ENCODE data around the gene GPR55.

The GPR55 gene

DNA sequence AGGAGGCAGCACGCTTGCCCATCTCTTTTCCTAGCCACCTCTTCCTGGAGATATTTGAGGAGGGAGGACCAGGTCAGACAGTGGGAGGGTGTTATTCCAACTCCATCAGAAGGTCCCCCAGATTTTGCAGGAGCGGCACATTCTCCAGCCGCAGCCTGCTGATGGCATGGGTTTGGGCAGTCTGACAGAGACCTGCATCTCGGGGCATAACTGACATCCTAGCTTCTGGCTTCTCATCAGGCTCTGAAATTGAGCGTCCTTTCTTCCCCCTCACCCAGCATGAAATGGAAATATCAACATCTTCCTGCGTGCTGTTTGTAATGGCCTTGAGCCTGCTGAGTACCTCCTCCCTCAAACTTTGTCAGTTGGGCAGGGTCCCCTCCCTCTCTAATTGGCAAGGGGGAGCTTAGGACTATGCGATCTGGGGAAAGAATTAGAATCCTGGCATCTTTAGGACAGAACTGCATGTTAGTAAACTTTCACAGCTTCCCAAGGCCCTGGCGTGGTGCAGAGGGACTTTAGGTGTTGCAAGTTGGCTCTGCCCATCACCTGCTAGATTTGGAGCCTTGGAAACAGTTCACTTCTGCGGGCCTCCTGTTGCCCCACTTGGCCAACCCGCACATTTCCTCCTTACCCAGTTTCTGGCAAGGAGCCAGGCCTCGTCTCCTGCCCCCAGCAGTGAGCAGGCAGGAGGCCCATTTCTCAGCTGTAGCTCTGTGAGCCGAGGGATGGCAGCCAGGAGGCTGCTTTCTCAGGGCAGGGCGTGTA is 58.1 kb downstream of the GPR55 start:
- peak; percentile 39 for DNase-seq (ENCODE audit: low spot score)

DNA sequence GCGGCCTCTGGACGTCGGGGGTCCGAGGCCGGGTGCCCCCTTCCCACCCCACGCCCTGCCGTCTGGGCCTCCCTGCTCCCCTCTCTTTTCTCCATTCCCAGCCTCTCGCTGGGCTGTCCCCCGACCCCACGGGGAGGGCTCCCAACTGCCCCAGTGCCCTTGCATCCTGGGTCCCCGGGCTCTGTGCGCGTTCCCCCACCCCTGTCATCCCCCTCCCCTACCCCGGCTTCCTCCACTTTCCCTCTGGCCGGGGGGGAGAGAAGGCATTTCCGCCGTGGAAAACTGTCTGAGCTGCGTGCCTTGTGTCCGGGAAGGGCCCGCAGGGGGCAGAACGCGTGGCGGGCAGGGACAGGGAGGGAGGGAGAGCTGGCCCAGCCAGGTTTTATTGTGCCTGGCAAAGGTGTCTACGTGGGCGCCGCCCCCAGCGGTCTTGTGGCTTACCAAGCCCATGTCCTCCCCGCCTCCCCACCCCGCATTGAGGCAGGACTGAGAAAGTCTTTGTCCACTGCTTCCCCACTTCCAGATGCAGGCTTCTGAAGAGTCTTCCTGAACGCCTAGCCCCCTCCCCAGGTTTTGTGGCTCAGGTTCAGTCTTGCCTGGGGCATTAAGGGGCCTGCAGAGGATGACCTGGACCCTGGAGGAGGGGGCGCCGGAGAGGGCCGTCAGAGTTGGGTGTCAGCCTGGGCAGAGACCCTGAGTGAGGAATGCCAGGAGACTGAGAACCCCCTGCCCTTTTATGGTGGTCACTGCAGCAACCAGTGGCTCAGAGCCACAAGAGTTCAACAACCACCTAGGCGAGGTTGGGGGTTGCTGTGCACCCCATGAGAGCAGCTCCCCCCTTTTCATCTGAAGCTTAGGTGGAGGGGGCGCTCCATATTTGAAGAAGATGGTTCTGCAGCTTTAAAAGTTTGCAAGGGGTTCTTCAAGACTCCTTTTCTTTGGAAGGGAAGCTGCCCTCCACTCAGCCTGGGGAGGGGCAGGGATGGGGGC is 59.0 kb downstream of the GPR55 start:
- DNase-seq (ENCODE audit: low spot score), result peak; percentile 56

DNA sequence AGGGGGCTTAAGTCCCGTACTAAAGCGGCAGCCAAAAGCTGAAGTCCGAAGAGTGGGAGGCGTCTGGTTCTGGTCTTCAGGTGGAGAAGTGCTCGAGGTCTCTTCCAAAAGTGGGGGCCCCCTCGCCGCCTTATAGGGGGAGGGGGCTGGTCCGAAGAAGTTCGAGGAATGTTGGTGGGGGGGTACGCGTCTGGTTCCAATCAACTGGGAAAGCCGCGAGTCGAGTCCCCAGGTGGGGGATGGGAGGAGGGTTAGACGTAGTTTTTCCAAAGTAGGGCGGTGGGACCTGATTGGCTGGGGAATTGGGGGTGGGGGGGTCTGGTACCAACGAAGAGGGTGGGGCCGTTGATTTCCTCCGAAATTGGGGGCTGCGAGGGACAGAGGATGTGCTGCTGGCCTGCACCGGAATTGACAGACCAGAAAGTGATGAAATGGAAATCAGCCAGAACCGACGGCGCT is 59.7 kb downstream of the GPR55 start:
- DNase-seq (ENCODE audit: low spot score), result peak; percentile 25

DNA sequence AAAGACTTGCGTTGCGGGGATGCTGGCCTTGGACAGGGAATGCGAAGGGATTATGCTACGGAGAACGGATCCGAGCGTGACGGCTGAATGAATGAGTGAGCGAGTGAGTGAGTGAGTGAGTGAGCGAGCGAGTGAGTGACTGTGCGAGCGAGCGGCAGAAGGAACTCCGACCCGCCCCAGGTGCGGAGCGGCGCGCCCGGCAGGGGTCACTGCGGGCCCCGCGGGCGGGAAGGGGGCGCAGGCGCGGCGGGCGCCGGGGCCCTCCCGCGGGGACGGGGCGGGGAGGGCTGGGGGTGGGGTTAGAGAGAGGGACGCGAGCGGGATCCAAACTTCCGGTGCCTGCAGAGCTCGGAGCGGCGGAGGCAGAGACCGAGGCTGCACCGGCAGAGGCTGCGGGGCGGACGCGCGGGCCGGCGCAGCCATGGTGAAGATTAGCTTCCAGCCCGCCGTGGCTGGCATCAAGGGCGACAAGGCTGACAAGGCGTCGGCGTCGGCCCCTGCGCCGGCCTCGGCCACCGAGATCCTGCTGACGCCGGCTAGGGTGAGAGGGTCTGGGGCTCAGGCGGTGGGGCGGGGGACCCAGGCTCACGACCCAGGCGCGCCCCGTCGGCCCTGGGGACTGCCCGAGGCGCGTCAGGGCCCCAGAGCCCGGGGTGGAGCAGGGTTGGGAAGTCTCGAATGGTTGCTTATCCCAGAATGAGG is 60.3 kb downstream of the GPR55 start, which contains the start of gene ITM2C:
TSS of gene ITM2C (plus strand) at position 338 of the 702 bp plus-strand sequence. CDS start at position 422, 84 bp downstream.
- peak; percentile 93 for DNase-seq (ENCODE audit: low spot score)

DNA sequence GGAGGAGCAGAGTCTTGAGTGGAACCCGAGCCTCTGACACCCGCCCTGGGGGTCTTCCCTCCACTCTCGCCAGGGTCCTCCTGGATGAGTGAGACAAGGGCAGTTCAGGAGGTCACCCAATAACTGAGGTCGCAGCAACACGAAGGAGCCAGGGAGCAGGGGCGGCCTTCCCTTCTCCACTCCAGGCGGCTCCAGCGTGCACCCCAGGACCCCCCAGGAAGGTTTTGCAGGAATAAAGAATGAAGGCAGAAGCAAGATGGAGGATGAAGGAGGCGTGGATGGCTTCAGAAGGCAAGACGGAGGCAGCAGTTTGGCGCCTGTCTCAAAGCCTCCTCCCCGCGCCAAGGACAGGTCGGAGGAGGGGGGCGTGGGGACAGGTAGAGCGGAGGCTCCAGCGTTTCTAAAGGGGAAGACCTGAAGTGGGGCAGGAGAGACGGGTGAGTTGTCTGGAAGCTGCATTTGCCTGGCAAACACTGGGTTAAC is 60.9 kb downstream of the GPR55 start:
- no peak for DNase-seq (ENCODE audit: low spot score)

DNA sequence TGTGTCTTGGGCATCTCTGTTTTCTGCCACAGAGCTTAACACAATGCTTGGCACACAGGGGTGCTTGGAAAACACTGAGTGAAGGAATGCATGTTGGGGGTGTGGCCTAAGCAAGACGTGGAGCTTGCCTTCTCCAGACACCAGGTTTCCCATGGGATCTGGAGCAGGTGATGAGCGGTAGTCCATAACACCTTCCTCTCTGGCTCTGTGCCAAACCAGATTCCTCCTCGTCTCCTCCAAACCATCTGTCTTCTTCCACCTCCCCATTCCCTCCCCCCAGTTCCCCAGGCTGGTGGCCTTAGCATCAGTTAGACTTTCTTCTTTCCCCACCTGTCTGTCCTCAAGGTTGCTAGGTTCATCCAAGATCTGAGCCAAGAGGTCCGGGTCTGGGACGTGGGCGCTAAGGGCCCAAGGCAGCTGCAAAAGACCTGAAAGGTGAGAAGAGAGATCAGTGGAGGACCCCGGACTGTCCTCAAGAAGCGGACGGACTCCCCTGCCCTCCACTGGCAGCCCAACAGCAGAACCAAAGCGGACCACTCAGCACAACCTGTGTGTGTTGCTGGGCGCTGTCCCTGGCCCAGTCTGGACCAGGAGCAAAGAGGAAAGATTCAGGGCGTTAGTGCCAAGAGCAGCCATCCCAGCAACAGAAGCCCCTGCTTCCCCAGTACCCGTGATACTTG is 61.5 kb downstream of the GPR55 start:
- no peak for DNase-seq (ENCODE audit: low spot score)

DNA sequence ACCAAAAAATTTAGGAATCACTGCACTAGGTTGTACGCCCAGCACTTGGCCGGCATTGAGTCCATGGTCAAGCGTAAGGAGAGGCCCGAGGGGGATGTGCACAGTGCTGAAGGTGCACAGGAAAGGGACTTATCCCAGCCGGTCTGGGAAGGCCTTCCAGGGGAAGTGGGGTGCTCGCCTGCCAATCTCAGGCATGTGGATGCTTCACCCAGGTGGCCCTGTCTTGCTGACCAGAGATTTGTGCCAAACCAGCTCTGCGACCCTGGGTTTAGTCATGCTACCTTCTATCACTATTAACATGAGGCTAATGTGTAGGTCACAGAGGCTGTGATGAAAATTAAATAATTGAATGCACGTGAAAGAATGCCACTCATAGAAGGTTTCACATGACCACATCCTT is 62.0 kb downstream of the GPR55 start:
- DNase-seq (ENCODE audit: low spot score), result no peak

DNA sequence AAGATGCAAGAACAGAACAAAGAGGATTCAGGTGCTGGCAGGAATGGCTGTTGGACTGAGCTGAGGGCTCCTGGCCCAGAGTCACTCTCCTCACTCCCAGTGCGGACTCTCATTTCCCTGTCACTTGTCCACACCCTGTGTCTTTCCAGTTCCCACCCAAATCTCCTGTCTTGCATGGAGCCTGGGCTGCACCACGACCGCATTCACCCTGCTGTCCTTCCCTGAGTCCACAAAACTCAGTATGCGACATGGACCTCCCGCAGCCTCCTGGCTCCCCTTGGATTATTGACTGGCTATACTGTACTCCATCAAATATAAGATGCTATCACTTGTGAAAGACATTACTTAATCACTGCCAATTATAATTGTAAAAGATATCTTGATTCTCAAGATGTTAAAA is 62.8 kb downstream of the GPR55 start:
- no peak for DNase-seq (ENCODE audit: low spot score)

DNA sequence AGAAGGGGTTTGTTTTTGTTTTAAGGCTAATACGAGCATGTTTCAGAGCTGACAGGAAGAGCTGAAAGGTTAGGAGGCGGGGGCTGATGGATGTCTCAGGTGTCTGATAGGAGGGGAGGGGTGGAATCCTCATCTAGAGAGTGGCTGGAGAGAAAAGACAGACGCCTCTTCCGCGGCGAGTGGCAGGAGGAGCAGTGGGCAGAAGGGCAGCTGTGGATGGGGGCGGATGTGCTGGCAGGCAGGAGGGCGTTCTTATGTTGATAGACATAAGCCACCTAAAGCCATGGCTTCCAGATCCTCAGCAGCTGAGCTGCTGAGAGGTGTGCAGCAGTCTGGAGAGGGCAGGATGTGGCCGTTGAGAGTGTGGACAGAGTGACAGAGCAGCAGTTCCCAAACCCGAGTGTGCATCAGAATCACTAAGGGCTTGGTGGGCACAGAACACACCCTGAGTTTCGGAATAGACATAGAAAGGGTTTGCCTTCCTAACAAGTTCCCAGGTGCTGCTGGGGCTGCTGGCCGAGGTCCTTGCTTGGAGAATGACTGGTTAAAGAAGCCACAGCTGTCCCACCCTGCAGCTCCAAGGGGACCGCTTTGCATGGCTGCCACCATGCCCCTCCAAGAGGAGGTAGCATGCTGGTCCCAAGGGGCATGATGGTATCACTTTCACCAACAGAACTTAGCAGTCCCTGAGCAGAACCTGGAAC is 63.3 kb downstream of the GPR55 start:
- no peak for DNase-seq (ENCODE audit: low spot score)

Data from AG20443 (cell line).